ENCODE data around the gene BCR. TPM values are rescaled to one million over a fixed set of nuclear protein-coding genes. Genes with fewer than 3 reads are reported as not detected.

BCR gene
- total and polyA plus RNA-seq, 10 donors = 15.2 to 64.8 (median 50.7) TPM

GRCh38 chr22:23231471-23232093 is 51.3 kb downstream of the BCR start:
- intact Hi-C loops (cut with DNase I; ENCODE audit: low total_unique reads) = no loop called here
- 87 to 97% (median 93%) methylated on average over 5 of the region's 5 CpGs for WGBS, 5 donors
- peaks cover 0 to 29% (median 25%) of the 10 kb centered on the region in 8 donors for H3K9me3 ChIP-seq
- H3K4me1 ChIP-seq = peaks cover 2 to 70% (median 26%) of the 10 kb centered on the region in 6 donors
- H3K27ac ChIP-seq = no peak overlapping the region
- no peak overlapping the region for H3K4me3 ChIP-seq
- peaks cover 0 to 15% (median 0%) of the 10 kb centered on the region in 6 donors for H3K36me3 ChIP-seq
- DNase-seq = peak; percentile 42
- H3K27me3 ChIP-seq (replicated peaks in 1 of 7) = no peaks in the 10 kb centered on the region
- TF ChIP-seq POLR2AphosphoS5 (IDR thresholded peaks at IDR 0.05) (no peak), POLR2A (IDR thresholded peaks at IDR 0.05) (no peak), CTCF (IDR thresholded peaks at IDR 0.05 in 8 of 11, conservative IDR thresholded peaks at IDR 0.05 in 3 of 11) (no peak)

- Histone ChIP-seq H3K27me3 (replicated peaks in 1 of 7) (no peaks in the 10 kb centered on the region), H3K27ac (no peak overlapping the region), H3K4me1 (peaks cover 0 to 70% (median 25%) of the 10 kb centered on the region in 6 donors), H3K9me3 (peaks cover 0 to 28% (median 25%) of the 10 kb centered on the region in 8 donors), H3K4me3 (no peak overlapping the region), H3K36me3 (peaks cover 0 to 12% (median 0%) of the 10 kb centered on the region in 6 donors)
- no peak for DNase-seq
- WGBS, 5 donors = 94 to 99% (median 98%) methylated on average over 6 to 9 of the region's 9 CpGs
- intact Hi-C loops (cut with DNase I; ENCODE audit: low total_unique reads) = no loop called here
- no peak for TF ChIP-seq CTCF (IDR thresholded peaks at IDR 0.05 in 8 of 11, conservative IDR thresholded peaks at IDR 0.05 in 3 of 11)
- no peak for TF ChIP-seq POLR2AphosphoS5 (IDR thresholded peaks at IDR 0.05)
- TF ChIP-seq POLR2A (IDR thresholded peaks at IDR 0.05) = no peak
Observed at GRCh38 chr22:23232094-23232905, 52.0 kb downstream of the BCR start.

- intact Hi-C loops (cut with DNase I; ENCODE audit: low total_unique reads) = no loop called here
- DNase-seq = no peak
- Histone ChIP-seq H3K27me3 (replicated peaks in 1 of 7) (no peaks in the 10 kb centered on the region), H3K4me1 (peaks cover 0 to 72% (median 30%) of the 10 kb centered on the region in 6 donors), H3K4me3 (no peak overlapping the region), H3K9me3 (peaks cover 0 to 20% (median 17%) of the 10 kb centered on the region in 8 donors), H3K27ac (no peak overlapping the region), H3K36me3 (peaks cover 0 to 10% (median 0%) of the 10 kb centered on the region in 6 donors)
- TF ChIP-seq POLR2AphosphoS5 (IDR thresholded peaks at IDR 0.05) = no peak
- no peak for TF ChIP-seq CTCF (IDR thresholded peaks at IDR 0.05 in 8 of 11, conservative IDR thresholded peaks at IDR 0.05 in 3 of 11)
- 39 to 63% (median 57%) methylated on average over 9 to 11 of the region's 11 CpGs for WGBS, 5 donors
Observed at GRCh38 chr22:23233084-23233531, 52.8 kb downstream of the BCR start.
